KMS-11 (cell line): ENCODE data around the gene COL5A3.

Experiments used
- H2AFZ ChIP-seq: fragments of 200-600 bp; sonication (generic); 2 replicates; pipeline ENCODE4 v1.6.1; 2016; ENCODE audit warnings: antibody characterized with exemption, mixed run types, low read depth
- H3K27ac ChIP-seq: fragments of 200-600 bp; sonication (generic); 2 replicates; pipeline ENCODE4 v1.6.1; 2016; ENCODE audit warnings: mild to moderate bottlenecking, mixed run types
- H3K27me3 ChIP-seq: fragments of 200-600 bp; sonication (generic); 2 replicates; pipeline ENCODE4 v1.6.1; 2017; ENCODE audit warnings: mild to moderate bottlenecking, low read depth, mixed run types, moderate library complexity; ENCODE audit not compliant: insufficient read depth
- H3K36me3 ChIP-seq: fragments of 200-600 bp; sonication (generic); 2 replicates; pipeline ENCODE4 v1.6.1; 2017; ENCODE audit warnings: mild to moderate bottlenecking, mixed run types; ENCODE audit not compliant: insufficient read depth
- H3K4me1 ChIP-seq: fragments of 200-600 bp; sonication (generic); 2 replicates; pipeline ENCODE4 v1.6.1; 2016; ENCODE audit warnings: mild to moderate bottlenecking, low read depth, mixed run types; ENCODE audit not compliant: poor library complexity, severe bottlenecking
- H3K4me2 ChIP-seq: fragments of 200-600 bp; sonication (generic); 2 replicates; pipeline ENCODE4 v1.7.0; 2016; ENCODE audit warnings: mild to moderate bottlenecking, mixed run types
- H3K4me3 ChIP-seq: fragments of 200-600 bp; sonication (generic); IDR thresholded peaks from 2 replicates; pipeline ENCODE4 v1.6.1; 2017; ENCODE audit warnings: low read depth, low read length, mixed read lengths; ENCODE audit not compliant: insufficient read depth
- H3K79me2 ChIP-seq: fragments of 200-600 bp; sonication (generic); 2 replicates; pipeline ENCODE4 v1.6.1; 2016; ENCODE audit warnings: low read depth, mixed run types; ENCODE audit not compliant: insufficient read depth
- H3K9ac ChIP-seq: fragments of 200-600 bp; sonication (generic); 2 replicates; pipeline ENCODE4 v1.6.1; 2016; ENCODE audit warnings: mild to moderate bottlenecking, mixed run types
- H4K20me1 ChIP-seq: fragments of 200-600 bp; sonication (generic); 2 replicates; pipeline ENCODE4 v1.6.1; 2016; ENCODE audit warnings: mild to moderate bottlenecking, mixed run types; ENCODE audit not compliant: insufficient read depth
- CTCF ChIP-seq: fragments of 200-600 bp; sonication (generic); conservative IDR thresholded peaks from 2 replicates; pipeline ENCODE4 v1.6.1; 2017; ENCODE audit warnings: low read depth, mild to moderate bottlenecking, antibody characterized with exemption, low read length, moderate library complexity, mixed read lengths

Gene COL5A3

GRCh38 chr19:10018786-10019185, 8.5 kb upstream of the COL5A3 start:
- H3K4me1 ChIP-seq, result no peaks in the 10 kb centered on the region
- H3K79me2 ChIP-seq, result no peaks in the 10 kb centered on the region
- no peak for TF ChIP-seq CTCF

GRCh38 chr19:10018263-10018662, 8.0 kb upstream of the COL5A3 start:
- Histone ChIP-seq H2AFZ (no peak overlapping the region), H4K20me1 (no peaks in the 10 kb centered on the region), H3K4me1 (no peaks in the 10 kb centered on the region), H3K4me2 (no peak overlapping the region), H3K79me2 (no peaks in the 10 kb centered on the region), H3K27ac (no peak overlapping the region), H3K4me3 (no peak overlapping the region), H3K36me3 (no peaks in the 10 kb centered on the region), H3K27me3 (peaks cover 45% of the 10 kb centered on the region), H3K9ac (no peak overlapping the region)
- TF ChIP-seq CTCF, result no peak

More at GRCh38 chr19:10018786-10019185, 8.5 kb upstream of the COL5A3 start:
- no peak overlapping the region for H2AFZ ChIP-seq
- no peaks in the 10 kb centered on the region for H3K36me3 ChIP-seq
- H3K4me2 ChIP-seq, result no peak overlapping the region
- peaks cover 45% of the 10 kb centered on the region for H3K27me3 ChIP-seq
- no peaks in the 10 kb centered on the region for H4K20me1 ChIP-seq
- no peak overlapping the region for H3K27ac ChIP-seq
- no peak overlapping the region for H3K4me3 ChIP-seq
- no peak overlapping the region for H3K9ac ChIP-seq

GRCh38 chr19:10013834-10014618, 3.7 kb upstream of the COL5A3 start:
- Histone ChIP-seq H3K4me3 (no peak overlapping the region), H3K9ac (no peak overlapping the region), H3K79me2 (no peaks in the 10 kb centered on the region), H3K27me3 (peaks cover 53% of the 10 kb centered on the region), H3K4me2 (no peak overlapping the region), H4K20me1 (no peaks in the 10 kb centered on the region), H3K4me1 (no peaks in the 10 kb centered on the region), H2AFZ (no peak overlapping the region), H3K27ac (no peak overlapping the region), H3K36me3 (no peaks in the 10 kb centered on the region)
- TF ChIP-seq CTCF, result no peak

DNA sequence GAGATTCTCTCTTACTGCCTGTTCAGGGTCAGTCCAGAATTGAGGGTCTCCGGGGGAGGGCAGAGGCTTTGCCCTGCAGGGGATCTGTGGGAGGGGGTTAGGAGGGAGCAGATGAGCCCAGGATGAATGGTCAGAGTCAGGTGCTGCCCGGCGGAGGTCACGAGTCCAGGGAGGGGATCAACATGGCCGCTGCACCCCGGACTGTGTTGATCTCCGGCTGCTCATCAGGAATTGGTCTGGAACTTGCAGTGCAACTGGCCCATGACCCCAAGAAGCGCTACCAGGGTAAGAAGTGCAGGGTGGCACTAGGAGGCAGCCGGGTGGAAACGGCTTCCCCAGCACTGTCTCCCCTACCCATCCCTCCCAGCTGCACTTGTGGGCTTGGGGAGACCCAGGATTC, 3.0 kb upstream of the COL5A3 start, which contains the start of gene RDH8:
Gene RDH8 (plus strand): TSS at position 168 of the 400 bp plus-strand sequence. CDS start 15 bp downstream, at position 183.
- Histone ChIP-seq H3K27ac (no peak within 1 kb of the TSS), H2AFZ (no peak within 1 kb of the TSS), H3K36me3 (no peaks in the 10 kb centered on the region), H3K4me1 (no peaks in the 10 kb centered on the region), H3K9ac (no peak within 1 kb of the TSS), H3K27me3 (peaks cover 49% of the 10 kb centered on the region), H3K4me3 (no peak within 1 kb of the TSS), H3K79me2 (no peaks in the 10 kb centered on the region), H4K20me1 (no peaks in the 10 kb centered on the region), H3K4me2 (no peak within 1 kb of the TSS)
- no peak for TF ChIP-seq CTCF
